GM18873 (cell line): ENCODE results near the gene CIB4.

Source experiments
- ATAC-seq: cut with Tn5 transposase; IDR thresholded peaks from one replicate; pipeline ENCODE4 v1.9.1; 2021; ENCODE audit warnings: mild to moderate bottlenecking, moderate library complexity, moderate number of reproducible peaks; ENCODE audit not compliant: unreplicated experiment, low FRiP score

Gene CIB4

DNA sequence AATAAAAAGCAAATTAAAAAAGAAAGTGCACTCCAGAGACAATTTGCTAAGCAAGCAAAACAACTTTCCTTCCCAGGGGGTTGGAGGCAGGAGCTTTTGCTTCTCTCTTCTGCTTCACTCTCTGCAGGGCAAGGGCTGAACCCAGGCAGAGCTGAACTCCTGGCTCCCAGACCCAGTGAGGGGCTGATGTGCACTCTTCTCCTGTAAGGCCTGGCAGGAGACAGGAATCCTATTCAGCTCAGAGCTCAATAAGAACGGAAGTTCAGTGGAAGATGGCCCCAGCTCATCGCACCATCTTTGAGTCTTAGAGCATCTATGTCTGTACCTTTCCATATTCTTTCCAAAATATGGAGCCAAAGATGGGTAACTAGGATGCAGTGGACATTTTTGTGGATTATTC lies 29.1 kb downstream of the CIB4 start:
- no peak for ATAC-seq

DNA sequence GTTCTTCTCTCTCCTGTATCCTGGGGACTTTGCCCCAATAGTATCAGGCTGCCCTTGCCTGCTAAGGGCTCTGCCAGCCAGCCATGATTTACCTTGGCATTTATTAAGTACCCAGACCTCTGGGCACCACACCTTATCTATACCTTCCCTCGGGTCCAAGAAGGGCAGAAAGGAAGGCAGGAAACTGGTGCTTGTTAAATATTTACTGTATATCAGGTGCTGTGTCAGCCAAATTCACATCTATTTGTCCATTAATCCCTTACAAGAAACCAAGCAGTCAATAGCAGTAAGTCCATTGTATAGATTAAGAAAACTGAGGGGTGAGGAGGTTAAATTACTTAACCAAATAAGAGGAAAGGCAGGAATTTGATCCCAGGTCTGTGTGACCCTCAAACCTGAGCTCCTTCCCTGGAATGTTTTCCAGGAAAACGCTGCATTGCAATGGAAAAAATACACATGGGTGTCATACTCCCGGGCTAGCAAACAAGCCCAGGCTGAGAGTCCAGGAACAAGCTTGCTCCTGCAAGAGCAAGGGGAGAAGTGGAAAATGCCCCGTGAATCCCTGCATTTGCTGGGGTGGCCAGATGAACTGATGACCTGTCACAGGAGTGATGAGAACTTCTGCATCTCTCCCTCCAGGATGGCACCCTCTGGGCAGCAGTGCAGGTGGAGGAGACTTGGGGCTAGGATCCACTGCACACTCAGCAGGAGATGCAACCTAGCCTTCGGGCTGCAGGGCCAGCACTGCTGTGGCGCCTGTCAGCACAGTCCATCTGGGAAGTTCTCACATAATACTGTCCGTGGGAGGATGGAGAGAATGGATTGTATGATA lies 30.4 kb downstream of the CIB4 start:
- ATAC-seq, result no peak

DNA sequence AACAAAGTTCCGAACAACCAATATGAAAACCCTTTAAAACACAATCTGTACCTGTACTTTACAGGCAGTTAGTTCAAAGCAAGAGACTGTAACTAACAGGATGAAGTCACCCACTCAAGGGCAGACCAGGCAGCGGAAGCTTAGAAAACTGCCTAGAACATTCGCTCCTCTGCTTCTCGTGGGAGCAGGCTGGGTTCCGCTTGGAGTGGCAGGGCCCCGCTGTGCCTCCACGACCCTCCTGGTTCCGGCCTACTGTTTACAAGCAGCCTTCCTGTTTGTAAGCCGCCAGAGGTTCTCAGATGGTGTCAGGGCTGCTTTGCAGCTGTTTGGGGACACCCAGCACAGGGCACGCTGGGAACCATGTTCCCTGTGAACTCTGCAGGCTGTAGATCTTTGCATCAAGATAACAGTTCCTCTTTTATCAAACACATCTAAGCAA lies 31.3 kb downstream of the CIB4 start:
- no peak for ATAC-seq

DNA sequence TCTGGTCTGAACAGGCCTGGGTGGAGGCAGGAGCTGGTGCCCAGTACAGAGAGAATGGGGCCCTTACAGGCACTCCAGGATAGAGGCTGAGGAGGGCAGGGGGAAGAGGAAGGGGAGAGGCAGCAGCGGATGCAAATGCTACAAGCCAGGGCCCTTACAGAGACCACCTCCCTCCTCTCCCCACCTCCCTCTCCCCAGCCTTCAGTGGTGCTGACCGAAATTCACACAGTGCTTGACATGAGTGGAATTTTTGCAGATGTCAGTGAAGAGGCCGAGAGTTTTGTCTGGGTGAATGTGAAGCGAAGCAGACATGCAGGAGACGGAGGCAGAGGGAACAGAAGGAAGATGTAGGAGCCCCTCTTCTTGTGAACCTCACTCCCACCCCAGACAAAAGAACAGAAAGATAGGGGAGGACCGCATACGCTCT lies 31.9 kb downstream of the CIB4 start:
- ATAC-seq, result no peak

DNA sequence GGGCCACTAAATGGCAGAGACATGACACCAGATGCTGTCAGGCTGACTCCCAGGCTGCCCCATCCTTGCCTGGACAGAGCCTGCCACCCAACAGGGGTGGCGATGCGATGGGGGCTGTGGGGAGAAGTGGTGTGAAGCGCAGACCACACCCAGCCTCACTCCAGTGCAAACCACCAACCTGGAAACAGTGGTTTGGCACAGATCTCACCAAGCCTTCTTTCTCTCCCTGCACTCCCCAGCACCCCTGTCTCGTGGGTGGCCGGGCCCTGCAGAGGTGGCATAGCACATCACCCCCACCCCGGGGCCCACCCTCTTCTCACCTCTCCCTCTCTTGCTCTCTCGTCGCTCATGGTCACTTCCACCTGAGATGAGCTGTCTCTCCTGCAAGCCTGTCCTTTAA lies 32.6 kb downstream of the CIB4 start:
- ATAC-seq, result no peak

DNA sequence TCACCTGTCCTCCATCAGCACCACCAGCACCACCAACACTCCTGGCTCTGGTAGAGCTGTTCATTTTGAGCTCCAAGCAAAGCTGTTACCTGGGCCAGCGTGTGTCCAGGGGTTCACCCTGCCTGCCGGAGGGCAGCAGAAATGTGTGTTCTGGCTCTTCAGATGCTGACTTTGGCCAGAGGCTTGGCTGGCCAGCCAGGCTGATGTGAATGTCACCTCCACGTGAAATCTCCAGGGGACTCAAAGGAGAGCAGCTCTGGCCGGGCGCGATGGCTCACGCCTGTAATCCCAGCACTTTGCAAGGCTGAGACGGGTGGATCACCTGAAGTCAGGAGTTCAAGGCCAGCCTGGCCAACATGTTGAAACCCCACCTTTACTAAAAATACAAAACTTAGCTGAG lies 33.5 kb downstream of the CIB4 start:
- no peak for ATAC-seq

DNA sequence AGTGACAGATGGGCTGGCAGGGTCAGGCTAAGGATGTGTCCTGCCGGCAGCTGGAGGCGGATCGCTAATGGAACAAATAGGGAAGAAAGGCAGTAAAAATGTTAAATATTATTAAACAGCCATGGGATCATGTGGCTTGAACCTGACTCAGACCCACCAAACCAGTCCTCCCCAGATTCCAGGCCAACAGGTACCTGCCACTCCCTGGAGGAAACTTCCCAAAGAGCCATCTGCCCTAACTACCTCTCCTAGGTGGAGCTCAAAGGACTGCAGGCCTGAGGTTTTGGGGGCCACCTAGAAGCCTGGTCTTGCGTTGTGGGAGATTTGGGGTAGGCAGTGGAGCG lies 34.3 kb downstream of the CIB4 start:
- ATAC-seq, result no peak

DNA sequence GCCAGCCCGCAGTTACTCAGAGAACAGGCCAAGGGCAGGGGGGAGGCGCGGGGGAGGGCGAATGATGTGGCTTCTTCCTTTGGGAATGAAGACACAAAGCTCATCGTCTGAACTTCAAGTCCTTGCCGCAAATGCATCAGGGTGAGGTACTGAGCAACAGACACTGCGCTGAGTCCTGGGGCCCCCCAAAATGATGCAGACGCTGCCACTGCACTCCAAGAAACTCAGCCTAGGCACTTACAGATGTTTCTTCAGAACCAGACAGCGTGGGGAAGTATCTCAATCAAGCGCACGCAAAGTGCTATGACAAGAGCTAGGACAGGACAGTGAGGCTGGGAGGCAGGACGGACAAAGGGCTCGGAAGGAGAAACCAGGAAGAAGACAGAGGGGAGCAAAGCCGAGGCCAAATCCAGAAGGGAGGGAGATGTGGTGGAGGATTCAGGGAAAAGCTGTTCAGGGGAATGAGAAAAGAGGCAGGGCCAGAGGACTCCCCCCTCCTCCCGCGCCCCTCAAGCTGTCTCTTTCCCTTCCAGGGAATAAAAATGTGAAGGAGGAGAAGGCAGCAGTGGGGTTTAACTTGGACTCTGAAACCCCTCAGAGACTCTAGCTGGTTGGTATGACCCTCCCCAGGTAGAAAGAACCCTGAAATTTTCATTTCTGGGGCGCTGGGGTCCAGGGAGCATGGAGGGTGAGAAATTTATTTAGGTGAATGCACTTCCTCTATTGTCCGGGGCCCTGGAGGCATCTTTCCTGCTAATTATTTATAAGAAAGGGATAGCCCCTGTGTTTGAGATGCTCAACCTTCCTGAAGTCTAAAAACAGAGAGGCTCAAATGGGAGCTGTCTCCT lies 34.9 kb downstream of the CIB4 start:
- ATAC-seq, result no peak

DNA sequence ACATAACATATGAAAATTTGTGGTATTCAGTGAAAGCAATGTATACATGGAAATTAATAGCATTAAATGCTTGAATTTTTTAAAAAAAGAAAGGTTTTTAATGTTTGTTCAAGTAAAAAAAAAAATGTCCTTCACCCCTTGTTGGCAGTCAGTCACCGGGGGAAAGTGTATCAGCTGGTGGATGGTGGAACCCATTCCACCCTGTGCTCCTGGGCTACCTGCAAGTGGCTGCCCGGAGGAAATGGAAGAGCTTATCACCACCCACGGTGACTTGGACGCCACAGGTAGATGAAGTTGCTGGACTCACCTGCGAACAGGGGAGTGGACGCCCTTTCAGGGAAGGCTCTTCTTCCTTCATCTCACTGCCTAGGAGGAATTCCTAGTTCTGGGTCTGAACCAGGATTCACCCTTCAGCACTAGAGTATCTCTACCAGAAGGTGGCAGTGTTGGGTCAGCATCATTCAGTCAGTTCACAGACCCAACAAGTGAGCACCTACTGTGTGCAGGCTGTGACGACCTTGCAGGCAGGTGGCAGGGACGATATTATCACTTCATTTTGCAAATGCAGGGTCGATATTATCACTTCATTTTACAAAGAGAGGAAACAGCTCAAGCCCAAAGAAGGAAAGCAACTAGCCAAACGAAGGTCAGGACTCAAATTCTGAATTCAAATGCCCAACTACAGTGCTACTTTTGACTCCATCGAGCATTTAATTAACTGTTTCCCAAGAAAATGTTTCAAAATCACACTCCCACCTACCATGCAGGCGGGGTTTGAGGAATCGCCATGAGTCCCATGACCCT lies 35.8 kb downstream of the CIB4 start:
- ATAC-seq, result no peak

DNA sequence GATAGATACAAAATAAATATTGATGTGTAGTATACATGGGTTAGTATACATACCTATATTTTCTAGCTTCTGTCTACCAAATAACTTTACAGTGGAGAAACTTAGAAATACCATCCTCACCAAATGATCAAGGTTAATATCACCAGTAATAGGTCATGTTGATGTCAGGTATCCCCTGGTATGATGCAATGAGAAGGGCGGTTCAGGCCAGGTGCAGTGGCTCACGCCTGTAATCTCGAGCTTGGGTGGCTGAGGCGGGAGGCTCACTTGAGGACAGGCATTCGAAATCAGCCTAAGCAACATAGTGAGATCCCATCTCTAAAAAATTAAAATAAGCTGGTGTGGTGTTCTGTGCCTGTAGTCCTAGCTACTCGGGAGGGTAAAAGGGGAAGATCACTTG lies 38.6 kb downstream of the CIB4 start:
- no peak for ATAC-seq

DNA sequence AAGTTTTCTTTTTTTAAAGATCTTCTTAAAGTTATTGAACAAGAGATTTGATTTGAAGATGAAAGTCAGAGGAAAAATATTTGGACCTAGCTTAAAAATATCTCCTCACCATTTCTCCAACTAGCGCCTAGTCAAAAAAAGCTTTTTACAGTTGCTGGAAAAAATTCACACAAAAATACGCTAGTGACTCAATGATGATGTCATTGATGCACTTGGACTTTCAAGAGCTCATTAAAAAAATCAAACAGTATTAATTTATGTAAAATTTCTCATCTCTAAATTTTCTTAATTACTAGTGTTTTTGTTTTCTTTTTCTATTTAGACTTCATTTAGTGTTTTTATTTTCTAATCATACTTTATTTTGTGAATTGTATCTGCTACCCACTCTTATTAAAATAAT lies 41.8 kb downstream of the CIB4 start:
- no peak for ATAC-seq

DNA sequence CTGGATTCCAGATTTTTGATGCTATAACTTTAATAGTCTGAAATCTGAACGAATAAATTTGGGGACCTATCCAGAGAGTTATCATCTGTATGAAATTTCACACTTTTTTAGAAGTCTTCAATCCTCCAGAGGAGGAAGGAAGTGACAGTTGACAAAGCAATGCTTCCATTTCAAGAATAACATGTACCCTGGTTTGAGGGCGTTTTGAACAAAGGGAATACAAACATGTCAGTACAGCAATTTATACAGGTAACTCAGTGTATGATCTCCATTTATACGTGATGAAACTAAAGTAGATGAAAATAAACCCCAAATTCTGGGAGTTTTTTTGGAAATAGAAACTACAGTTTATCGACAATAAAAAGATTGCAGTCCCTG lies 42.2 kb downstream of the CIB4 start:
- no peak for ATAC-seq

DNA sequence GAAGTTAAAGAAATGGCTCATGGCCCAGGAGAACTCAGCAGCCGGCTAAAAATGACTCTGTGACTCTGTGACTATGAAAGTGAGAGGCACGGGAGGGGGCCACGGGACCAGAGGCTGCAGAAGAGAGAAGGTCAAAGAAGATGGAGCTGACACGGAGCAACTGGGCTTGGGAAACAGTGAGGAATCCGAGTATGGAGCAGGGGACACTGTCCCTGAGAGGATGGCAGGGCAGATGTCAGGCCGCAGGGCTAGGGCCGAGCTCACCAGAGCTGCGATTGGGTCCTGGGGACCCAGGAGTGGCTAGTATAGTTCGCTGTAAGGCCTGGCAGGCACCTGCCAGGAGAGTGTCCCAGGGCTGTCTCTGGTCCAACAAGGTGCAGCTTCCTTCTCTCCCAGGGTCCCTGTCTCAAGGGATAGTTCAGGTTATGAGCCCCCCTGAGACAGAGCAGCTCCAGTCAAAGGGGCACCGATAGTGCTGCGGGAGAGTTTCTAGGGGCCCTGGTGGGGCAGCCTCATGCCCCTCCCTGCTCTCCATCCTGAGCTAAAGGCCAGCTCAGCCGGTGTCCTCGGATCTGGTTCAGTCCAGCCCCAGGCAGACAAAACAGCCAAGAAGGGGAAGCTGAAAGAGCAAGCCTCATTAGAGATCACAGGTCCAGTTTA lies 42.7 kb downstream of the CIB4 start:
- ATAC-seq, result no peak

DNA sequence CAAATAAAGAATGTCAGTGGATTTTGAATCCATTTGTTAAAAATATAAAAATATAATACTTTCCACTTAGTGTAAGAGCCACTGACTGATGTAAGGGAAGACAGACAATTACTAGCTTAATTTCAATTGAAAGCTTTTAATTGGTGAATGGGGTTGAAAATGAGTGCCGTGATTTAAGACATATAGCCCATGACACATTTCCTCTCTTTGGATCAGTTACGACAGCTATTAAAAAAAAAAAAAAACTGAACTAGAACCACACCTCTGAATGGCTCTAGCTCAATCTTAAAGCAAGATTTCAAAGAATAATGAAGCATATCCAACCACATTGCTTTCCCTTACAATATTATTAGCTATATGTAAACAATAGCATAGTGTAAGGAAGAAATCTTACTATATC lies 44.0 kb downstream of the CIB4 start:
- ATAC-seq, result no peak

DNA sequence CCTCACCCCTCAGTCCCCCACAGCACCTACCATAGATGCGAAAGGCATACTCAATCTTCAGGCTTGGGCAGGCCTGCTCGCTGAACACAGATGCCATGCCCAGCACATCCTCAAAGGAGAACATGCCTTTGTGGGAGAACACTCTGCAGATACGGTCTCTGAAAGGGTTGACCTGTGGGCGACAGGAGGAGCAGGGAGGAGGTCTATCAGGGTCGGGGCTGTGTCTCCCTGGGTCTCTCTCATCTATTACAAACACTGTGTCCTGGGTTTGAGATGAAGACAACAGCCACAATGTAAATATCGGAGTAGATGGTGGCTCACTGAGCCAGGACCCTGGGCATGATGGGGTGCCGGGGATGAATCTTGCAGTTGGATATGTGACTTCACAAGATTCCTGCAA lies 46.0 kb downstream of the CIB4 start:
- ATAC-seq, result no peak

DNA sequence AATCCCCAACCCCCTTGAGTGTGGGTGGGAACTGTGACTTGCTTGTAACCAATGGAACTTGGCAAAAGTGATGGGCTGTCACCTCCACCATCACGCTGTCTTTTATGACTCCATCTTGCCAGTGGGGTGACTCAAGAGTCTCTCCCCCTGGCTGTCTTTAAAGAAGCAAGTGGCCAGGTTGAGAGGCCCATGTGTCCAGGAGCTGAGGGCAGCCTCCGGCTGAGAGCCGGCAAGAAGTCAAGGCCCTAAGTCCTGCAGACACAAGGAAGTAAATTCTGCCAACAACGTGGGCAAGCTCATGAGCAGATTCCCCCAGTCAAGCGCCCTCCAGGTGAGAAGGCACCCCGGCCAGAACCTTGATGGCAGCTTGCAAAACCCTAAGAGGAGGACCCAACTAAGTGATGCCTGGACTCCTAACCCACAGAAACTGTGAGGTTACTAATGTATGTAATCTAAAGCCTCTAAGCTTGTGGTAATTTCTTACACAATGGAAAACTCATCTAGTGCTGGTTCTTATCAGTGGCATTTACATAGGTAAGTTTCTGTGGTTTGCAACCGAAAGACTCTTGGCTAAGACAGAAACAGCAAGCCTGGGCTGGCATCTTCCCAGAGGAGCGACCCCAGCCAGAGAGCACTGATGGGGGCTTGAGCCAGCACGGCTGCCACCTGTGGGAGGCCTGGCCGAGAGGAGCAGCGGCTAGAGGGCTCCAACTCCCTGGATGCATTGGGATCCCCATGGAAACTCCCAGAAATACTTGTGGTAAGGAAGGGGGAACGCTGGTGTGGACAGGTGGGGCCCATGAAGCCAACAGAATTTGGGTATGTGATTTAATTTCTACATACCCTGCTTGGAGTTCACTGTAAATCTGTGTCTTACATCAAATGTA lies 49.3 kb downstream of the CIB4 start:
- no peak for ATAC-seq

DNA sequence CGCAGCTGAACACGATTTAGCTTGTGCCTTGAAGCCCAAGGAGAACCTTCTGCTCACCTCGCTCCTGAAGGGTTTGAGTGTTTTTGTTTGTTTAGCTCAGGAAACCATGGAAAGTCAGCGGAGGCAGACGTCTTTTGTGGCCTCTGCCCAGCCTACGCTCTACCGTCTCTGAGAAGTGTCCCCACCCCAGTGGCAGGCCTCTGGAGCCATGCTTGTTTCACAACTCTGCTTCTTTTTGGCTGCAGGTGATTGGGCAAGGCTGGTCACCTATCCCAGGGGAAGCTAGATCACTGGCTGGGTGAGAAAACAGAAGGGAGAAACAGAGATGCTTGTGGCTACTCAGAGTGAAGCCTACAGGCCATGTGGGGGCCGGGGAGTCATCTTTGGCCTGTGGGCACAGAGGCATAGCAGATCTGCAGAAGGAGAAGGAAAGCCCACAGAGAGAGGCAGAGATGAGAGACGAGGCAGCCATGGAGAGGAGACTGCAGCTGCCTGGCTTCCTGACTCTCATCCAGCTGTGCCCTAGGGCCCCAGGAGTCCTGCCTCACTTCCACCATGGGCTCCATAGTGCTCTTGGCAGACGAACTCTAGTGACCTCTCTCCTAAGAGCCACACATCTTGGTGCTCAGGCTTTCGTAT lies 50.1 kb downstream of the CIB4 start:
- ATAC-seq, result no peak

DNA sequence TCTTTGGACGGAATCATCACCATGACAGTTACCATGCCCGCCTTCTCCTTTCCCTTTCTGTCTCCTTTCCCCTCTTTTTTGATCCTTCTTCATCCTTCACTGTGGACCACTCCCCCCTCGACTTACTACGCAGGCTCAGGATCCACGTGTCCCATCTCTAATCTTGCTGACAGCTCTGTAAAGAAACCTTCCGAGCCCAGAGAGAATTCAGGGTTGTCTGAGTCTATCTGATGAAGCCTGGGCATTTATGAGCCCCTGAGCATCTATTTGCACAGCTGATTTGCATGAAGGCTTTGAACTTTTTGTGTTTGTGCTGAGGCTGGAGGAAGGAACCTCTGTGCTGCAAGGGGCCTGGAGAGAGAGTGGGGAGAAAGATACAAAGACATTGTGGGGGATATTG lies 50.7 kb downstream of the CIB4 start:
- no peak for ATAC-seq

DNA sequence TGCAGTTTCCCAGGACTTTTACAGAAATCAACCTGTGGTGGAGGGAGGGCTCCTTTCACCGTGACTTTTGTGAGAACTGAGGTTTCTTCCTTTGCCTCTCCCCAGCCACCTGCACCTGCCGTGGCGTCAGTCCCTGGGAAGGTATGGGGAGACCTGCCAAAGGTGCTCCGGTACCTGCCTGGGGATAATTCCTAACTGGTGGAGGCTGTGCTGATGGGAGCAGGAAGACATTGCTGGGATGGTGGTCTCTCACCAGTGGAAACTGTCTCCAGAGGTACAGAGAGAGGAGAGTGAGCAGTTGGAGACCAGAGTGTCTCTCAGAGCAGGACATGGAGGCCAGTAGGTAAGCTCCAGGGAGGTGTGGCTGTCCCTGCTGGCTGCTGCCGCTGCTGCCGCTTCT lies 52.6 kb downstream of the CIB4 start:
- ATAC-seq, result no peak
